ENCODE measurements around the gene RALGAPB. TPM values are rescaled to one million over a fixed set of nuclear protein-coding genes. Genes with fewer than 3 reads are reported as not detected.

RALGAPB gene
- total RNA-seq, 2 donors from 2014 or later: 38.3 to 45.5 TPM

DNA sequence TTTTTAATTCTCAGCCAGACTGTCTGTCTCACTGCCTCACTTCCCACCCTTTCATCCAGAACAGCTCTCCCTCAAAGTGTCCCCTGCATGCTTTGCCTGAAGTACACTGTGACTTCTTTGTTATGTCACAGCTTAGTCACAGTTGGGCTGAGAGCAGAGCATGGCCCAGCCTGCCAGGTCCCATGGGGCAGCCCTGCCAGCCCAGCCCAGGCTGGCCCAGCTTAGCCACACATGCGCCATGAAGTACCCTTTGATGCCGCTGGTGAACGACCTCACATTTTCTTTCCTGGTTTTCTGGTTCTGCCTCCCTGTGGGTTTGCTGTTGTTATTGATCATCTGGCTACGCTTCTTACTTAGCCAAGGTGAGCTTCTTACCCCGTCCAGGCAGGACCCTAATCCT lies 108.4 kb downstream of the RALGAPB start, which contains the start of gene ADIG:
ADIG (plus strand) TSS at position 185 of the 400 bp plus-strand sequence; CDS start at position 239, 54 bp downstream.
- DNase-seq: no peak
- WGBS, 2 experiments (ENCODE audit: insufficient coverage in 1 of 2, insufficient read length in 1 of 2): 85 to 90% methylated on average over 3 to 5 of the region's 5 CpGs

DNA sequence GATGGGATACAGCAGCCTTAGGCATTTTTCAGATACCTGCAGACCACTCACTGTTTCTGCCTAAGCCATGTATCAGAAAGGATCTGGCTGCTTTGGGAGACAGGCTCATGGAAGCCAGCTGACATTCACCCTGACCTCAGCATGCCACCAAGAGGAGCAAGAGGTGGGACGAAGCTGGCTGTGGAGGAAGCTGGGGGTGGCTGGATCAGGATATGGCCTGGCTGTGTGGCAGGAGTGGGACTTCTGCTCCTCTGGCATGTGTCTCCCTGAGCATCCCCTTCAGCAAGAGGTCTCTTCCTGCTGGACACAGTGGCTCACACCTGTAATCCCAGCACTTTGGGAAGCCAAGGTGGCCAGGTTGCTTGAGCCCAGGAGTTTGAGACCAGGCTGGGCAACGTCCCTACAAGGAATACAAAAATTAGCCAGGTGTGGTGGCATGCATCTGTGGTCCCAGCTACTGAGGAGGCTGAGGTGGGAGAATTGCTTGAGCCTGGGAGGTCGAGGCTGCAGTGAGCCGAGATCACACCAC lies 109.3 kb downstream of the RALGAPB start:
- H3K27me3 Mint-ChIP-seq (ENCODE audit: insufficient read depth): no peaks in the 10 kb centered on the region
- no peak overlapping the region for H3K4me3 ChIP-seq (ENCODE audit: low read length)
- DNase-seq: no peak
- H3K36me3 Mint-ChIP-seq (ENCODE audit: low read depth): peaks cover 2% of the 10 kb centered on the region
- H3K9me3 ChIP-seq (ENCODE audit: control insufficient read depth, low read length): no peaks in the 10 kb centered on the region
- no peaks in the 10 kb centered on the region for H3K27me3 ChIP-seq (ENCODE audit: control insufficient read depth, insufficient read depth, low read length, poor library complexity, severe bottlenecking)
- H3K27ac Mint-ChIP-seq: no peak overlapping the region
- no peaks in the 10 kb centered on the region for H3K36me3 ChIP-seq (ENCODE audit: control insufficient read depth, insufficient read depth, low read length)
- H3K27ac ChIP-seq (ENCODE audit: low read depth, low read length): no peak overlapping the region
- H3K4me1 ChIP-seq (ENCODE audit: control insufficient read depth, insufficient read depth, low read length): peaks cover 19% of the 10 kb centered on the region
- no peak overlapping the region for H3K4me3 Mint-ChIP-seq
- TF ChIP-seq, protein P1, sequence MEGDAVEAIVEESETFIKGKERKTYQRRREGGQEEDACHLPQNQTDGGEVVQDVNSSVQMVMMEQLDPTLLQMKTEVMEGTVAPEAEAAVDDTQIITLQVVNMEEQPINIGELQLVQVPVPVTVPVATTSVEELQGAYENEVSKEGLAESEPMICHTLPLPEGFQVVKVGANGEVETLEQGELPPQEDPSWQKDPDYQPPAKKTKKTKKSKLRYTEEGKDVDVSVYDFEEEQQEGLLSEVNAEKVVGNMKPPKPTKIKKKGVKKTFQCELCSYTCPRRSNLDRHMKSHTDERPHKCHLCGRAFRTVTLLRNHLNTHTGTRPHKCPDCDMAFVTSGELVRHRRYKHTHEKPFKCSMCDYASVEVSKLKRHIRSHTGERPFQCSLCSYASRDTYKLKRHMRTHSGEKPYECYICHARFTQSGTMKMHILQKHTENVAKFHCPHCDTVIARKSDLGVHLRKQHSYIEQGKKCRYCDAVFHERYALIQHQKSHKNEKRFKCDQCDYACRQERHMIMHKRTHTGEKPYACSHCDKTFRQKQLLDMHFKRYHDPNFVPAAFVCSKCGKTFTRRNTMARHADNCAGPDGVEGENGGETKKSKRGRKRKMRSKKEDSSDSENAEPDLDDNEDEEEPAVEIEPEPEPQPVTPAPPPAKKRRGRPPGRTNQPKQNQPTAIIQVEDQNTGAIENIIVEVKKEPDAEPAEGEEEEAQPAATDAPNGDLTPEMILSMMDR (conservative IDR thresholded peaks at IDR 0.05): no peak
- no peak overlapping the region for H3K9ac ChIP-seq (ENCODE audit: extremely low read depth, low read length, poor library complexity, severe bottlenecking)
- WGBS, 2 experiments (ENCODE audit: insufficient coverage in 1 of 2, insufficient read length in 1 of 2): 91 to 95% methylated on average over 2 to 4 of the region's 4 CpGs
- H3K4me1 Mint-ChIP-seq: peaks cover 44% of the 10 kb centered on the region
- no peaks in the 10 kb centered on the region for H3K9me3 Mint-ChIP-seq

More for the DNA sequence above, 108.4 kb downstream of the RALGAPB start, which contains the start of gene ADIG:
- H3K4me3 Mint-ChIP-seq: no peak within 1 kb of the TSS
- peaks cover 9% of the 10 kb centered on the region for H3K36me3 Mint-ChIP-seq (ENCODE audit: low read depth)
- H3K4me3 ChIP-seq (ENCODE audit: low read length): no peak within 1 kb of the TSS
- H3K9me3 ChIP-seq (ENCODE audit: control insufficient read depth, low read length): no peaks in the 10 kb centered on the region
- no peaks in the 10 kb centered on the region for H3K27me3 ChIP-seq (ENCODE audit: control insufficient read depth, insufficient read depth, low read length, poor library complexity, severe bottlenecking)
- peaks cover 4% of the 10 kb centered on the region for H3K36me3 ChIP-seq (ENCODE audit: control insufficient read depth, insufficient read depth, low read length)
- peaks cover 19% of the 10 kb centered on the region for H3K4me1 ChIP-seq (ENCODE audit: control insufficient read depth, insufficient read depth, low read length)
- no peak within 1 kb of the TSS for H3K27ac ChIP-seq (ENCODE audit: low read depth, low read length)
- H3K27me3 Mint-ChIP-seq (ENCODE audit: insufficient read depth): no peaks in the 10 kb centered on the region
- H3K9ac ChIP-seq (ENCODE audit: extremely low read depth, low read length, poor library complexity, severe bottlenecking): no peak within 1 kb of the TSS
- no peaks in the 10 kb centered on the region for H3K9me3 Mint-ChIP-seq
- peaks cover 41% of the 10 kb centered on the region for H3K4me1 Mint-ChIP-seq
- H3K27ac Mint-ChIP-seq: peak within 1 kb of the TSS; percentile 58
- TF ChIP-seq, protein P1 (conservative IDR thresholded peaks at IDR 0.05): no peak

DNA sequence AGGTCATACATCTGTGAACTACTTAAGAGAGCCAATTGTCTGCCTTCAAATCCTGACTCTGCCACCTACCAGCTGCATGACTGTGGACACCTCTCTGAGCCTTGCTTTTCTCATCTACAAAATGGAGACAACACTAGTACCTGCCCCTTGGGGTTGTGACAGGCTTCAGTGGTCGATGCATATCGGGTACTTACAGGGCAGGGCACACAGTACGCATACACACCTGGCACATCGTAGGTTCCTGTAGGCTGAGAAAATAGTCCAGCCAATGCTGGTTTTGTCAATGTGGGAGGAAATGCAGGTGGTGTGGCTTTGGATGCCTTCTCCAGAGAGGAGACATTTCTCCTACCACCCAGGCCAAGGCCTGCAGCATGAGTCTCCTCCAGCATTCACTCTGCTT lies 110.7 kb downstream of the RALGAPB start:
- 90 to 92% methylated on average over 4 of the region's 4 CpGs for WGBS, 2 experiments (ENCODE audit: insufficient coverage in 1 of 2, insufficient read length in 1 of 2)
- H3K4me3 Mint-ChIP-seq: no peak overlapping the region

More for the DNA sequence above, 110.7 kb downstream of the RALGAPB start:
- H3K4me1 ChIP-seq (ENCODE audit: control insufficient read depth, insufficient read depth, low read length): peaks cover 13% of the 10 kb centered on the region
- H3K27ac ChIP-seq (ENCODE audit: low read depth, low read length): no peak overlapping the region
- TF ChIP-seq, protein P1 (conservative IDR thresholded peaks at IDR 0.05): no peak
- H3K9me3 Mint-ChIP-seq: no peaks in the 10 kb centered on the region
- H3K27me3 ChIP-seq (ENCODE audit: control insufficient read depth, insufficient read depth, low read length, poor library complexity, severe bottlenecking): no peaks in the 10 kb centered on the region
- H3K4me1 Mint-ChIP-seq: peaks cover 38% of the 10 kb centered on the region
- no peak overlapping the region for H3K27ac Mint-ChIP-seq
- H3K9me3 ChIP-seq (ENCODE audit: control insufficient read depth, low read length): no peaks in the 10 kb centered on the region
- no peaks in the 10 kb centered on the region for H3K36me3 Mint-ChIP-seq (ENCODE audit: low read depth)
- H3K27me3 Mint-ChIP-seq (ENCODE audit: insufficient read depth): no peaks in the 10 kb centered on the region
- H3K36me3 ChIP-seq (ENCODE audit: control insufficient read depth, insufficient read depth, low read length): no peaks in the 10 kb centered on the region
- H3K4me3 ChIP-seq (ENCODE audit: low read length): no peak overlapping the region
- no peak for DNase-seq
- H3K9ac ChIP-seq (ENCODE audit: extremely low read depth, low read length, poor library complexity, severe bottlenecking): no peak overlapping the region

Measured in endodermal cell (in vitro differentiated cells).